GM12801 (cell line): ENCODE results near the gene HIGD1B.

Experiments
- CTCF ChIP-seq: IDR thresholded peaks from one replicate; pipeline ENCODE4 v1.5.1; 2011; ENCODE audit warnings: control low read depth; ENCODE audit not compliant: insufficient read length; ENCODE audit errors: extremely low read depth

HIGD1B gene

GRCh38 chr17:44871556-44871955 is 23.9 kb downstream of the HIGD1B start:
- no peak for TF ChIP-seq CTCF

- no peak for TF ChIP-seq CTCF
These were observed 24.6 kb downstream of the HIGD1B start for GRCh38 chr17:44872131-44872768.

DNA sequence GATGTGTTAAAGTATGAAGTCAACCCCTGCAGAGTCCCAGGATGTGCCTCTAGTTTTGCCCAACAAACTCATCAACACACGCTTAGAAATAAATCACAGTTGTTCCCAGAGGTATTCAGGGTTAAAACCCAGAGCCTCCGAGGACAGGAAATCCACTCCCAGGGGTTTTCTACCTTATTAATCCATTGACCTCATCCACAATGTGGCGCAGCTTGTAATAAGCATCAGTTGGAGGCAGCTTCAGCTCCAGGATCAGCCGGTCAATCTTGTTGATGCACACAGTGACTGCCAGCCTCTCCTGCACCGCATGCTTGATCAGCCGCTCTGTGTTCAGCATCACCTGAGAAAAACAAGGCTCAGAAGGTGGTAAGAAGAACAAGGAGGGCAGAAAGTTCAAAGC is 28.1 kb downstream of the HIGD1B start:
- no peak for TF ChIP-seq CTCF

- TF ChIP-seq CTCF: no peak
These were observed 29.4 kb downstream of the HIGD1B start for GRCh38 chr17:44877121-44877520.

GRCh38 chr17:44878627-44879221 is 31.0 kb downstream of the HIGD1B start:
- no peak for TF ChIP-seq CTCF

DNA sequence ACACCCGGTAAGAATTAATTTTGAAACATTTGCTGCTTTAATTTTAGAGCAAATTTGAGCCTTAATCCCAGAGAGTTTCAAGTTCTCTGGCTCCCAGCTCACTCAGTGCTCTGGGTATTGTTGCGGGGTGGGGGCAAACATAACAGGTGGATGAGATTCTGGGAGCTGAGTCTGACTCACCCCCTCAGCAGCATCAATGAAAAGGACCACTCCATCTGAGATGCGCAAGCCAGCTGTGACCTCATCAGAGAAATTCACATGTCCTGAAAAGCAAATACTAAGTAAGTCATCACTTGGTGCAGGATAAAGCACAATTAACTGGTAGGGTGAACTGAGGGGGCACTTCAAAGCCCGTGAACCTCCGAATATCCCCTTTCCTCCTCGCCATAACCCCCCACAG is 31.7 kb downstream of the HIGD1B start:
- TF ChIP-seq CTCF: no peak

DNA sequence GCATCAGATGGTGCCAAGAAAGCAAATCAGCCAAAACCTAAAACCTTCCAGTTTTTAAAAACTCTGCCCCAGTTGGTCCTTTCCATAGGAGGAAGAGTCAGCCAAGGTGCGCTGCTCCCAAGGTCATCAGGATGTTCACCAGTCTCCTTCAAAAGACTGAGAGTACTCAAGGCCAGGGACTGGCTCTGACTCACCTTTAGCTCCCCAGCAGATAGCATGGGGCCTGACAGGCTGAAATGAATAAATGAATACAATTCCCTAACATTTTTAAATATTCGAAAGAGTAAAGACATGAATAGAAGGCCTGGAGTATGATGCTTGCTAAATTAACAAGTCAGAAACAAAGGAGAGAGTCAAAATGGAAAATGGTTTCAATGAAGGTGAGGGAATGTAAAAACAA is 32.4 kb downstream of the HIGD1B start:
- no peak for TF ChIP-seq CTCF
